KMS-11 (cell line): Measurements from ENCODE around the gene GLI3.
"Not testable (repeated sequence)": the region's sequence is repeated elsewhere in the genome, so short reads cannot be mapped to it uniquely, and the experiment has no call there.

ENCODE experiments used
- H2AFZ ChIP-seq: fragments of 200-600 bp; sonication (generic); 2 replicates; pipeline ENCODE4 v1.6.1; 2016; ENCODE audit warnings: antibody characterized with exemption, mixed run types, low read depth
- H3K27ac ChIP-seq: fragments of 200-600 bp; sonication (generic); 2 replicates; pipeline ENCODE4 v1.6.1; 2016; ENCODE audit warnings: mild to moderate bottlenecking, mixed run types
- H3K27me3 ChIP-seq: fragments of 200-600 bp; sonication (generic); 2 replicates; pipeline ENCODE4 v1.6.1; 2017; ENCODE audit warnings: mild to moderate bottlenecking, low read depth, mixed run types, moderate library complexity; ENCODE audit not compliant: insufficient read depth
- H3K36me3 ChIP-seq: fragments of 200-600 bp; sonication (generic); 2 replicates; pipeline ENCODE4 v1.6.1; 2017; ENCODE audit warnings: mild to moderate bottlenecking, mixed run types; ENCODE audit not compliant: insufficient read depth
- H3K4me1 ChIP-seq: fragments of 200-600 bp; sonication (generic); 2 replicates; pipeline ENCODE4 v1.6.1; 2016; ENCODE audit warnings: mild to moderate bottlenecking, low read depth, mixed run types; ENCODE audit not compliant: poor library complexity, severe bottlenecking
- H3K4me2 ChIP-seq: fragments of 200-600 bp; sonication (generic); 2 replicates; pipeline ENCODE4 v1.7.0; 2016; ENCODE audit warnings: mild to moderate bottlenecking, mixed run types
- H3K4me3 ChIP-seq: fragments of 200-600 bp; sonication (generic); IDR thresholded peaks from 2 replicates; pipeline ENCODE4 v1.6.1; 2017; ENCODE audit warnings: low read depth, low read length, mixed read lengths; ENCODE audit not compliant: insufficient read depth
- H3K79me2 ChIP-seq: fragments of 200-600 bp; sonication (generic); 2 replicates; pipeline ENCODE4 v1.6.1; 2016; ENCODE audit warnings: low read depth, mixed run types; ENCODE audit not compliant: insufficient read depth
- H3K9ac ChIP-seq: fragments of 200-600 bp; sonication (generic); 2 replicates; pipeline ENCODE4 v1.6.1; 2016; ENCODE audit warnings: mild to moderate bottlenecking, mixed run types
- H4K20me1 ChIP-seq: fragments of 200-600 bp; sonication (generic); 2 replicates; pipeline ENCODE4 v1.6.1; 2016; ENCODE audit warnings: mild to moderate bottlenecking, mixed run types; ENCODE audit not compliant: insufficient read depth
- TF ChIP-seq, protein P1 (sequence below): fragments of 200-600 bp; sonication (generic); conservative IDR thresholded peaks from 2 replicates; pipeline ENCODE4 v1.6.1; 2017; ENCODE audit warnings: low read depth, mild to moderate bottlenecking, antibody characterized with exemption, low read length, moderate library complexity, mixed read lengths

GLI3 gene

DNA sequence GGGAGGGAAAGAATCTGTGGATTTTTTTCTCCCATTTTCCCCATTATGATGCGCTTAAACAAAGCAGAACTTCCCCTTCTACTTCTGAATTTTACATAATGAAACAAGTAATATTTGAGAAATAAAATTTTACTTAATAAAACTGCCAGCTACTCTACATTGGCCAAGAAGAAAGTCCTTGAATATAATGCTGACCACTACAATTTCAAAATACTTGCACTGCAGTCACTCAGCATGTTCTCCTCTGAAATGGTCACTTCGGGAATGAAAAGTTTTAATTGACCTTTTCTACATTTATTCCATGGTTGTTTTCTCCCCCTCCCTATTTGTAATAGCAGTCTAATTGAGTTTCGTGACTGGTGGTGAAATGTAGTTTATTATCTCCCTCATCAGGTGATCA lies 23.9 kb downstream of the GLI3 start:
- no peaks in the 10 kb centered on the region for H4K20me1 ChIP-seq
- H2AFZ ChIP-seq, result no peak overlapping the region
- no peak overlapping the region for H3K4me2 ChIP-seq
- H3K27me3 ChIP-seq, result no peaks in the 10 kb centered on the region
- no peak overlapping the region for H3K27ac ChIP-seq
- TF ChIP-seq, protein P1, sequence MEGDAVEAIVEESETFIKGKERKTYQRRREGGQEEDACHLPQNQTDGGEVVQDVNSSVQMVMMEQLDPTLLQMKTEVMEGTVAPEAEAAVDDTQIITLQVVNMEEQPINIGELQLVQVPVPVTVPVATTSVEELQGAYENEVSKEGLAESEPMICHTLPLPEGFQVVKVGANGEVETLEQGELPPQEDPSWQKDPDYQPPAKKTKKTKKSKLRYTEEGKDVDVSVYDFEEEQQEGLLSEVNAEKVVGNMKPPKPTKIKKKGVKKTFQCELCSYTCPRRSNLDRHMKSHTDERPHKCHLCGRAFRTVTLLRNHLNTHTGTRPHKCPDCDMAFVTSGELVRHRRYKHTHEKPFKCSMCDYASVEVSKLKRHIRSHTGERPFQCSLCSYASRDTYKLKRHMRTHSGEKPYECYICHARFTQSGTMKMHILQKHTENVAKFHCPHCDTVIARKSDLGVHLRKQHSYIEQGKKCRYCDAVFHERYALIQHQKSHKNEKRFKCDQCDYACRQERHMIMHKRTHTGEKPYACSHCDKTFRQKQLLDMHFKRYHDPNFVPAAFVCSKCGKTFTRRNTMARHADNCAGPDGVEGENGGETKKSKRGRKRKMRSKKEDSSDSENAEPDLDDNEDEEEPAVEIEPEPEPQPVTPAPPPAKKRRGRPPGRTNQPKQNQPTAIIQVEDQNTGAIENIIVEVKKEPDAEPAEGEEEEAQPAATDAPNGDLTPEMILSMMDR, result no peak
- no peak overlapping the region for H3K4me3 ChIP-seq
- H3K36me3 ChIP-seq, result no peaks in the 10 kb centered on the region
- H3K9ac ChIP-seq, result no peak overlapping the region
- H3K4me1 ChIP-seq, result no peaks in the 10 kb centered on the region
- H3K79me2 ChIP-seq, result no peaks in the 10 kb centered on the region

DNA sequence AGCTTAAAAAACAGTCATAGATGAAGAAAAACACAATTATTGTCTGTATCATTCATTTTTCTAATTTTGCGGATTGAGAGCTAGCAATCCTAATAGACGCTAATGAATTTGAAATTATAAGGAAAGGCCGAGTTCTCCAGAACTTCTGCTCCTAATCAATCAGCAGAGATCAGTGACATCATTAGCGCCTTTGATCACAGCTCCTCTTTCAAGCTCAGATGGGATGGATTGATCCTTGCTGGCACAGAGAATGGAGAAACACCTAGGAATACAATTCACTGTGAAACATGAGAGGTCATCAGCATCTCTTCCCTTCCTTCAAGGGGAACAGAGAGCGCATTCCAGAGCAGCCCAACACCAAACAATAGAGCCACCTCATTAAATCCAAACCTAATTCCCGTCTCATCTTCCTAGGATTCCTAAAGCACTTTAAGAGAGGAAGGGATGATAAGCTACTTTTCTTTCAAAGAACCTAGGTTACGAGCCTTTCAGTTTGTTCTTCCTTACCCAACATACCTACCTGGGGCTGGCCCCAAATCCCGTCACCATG lies 24.4 kb downstream of the GLI3 start:
- H3K27ac ChIP-seq, result no peak overlapping the region
- no peaks in the 10 kb centered on the region for H3K4me1 ChIP-seq
- TF ChIP-seq, protein P1, result no peak
- no peaks in the 10 kb centered on the region for H3K79me2 ChIP-seq
- no peaks in the 10 kb centered on the region for H4K20me1 ChIP-seq
- no peak overlapping the region for H2AFZ ChIP-seq
- H3K4me3 ChIP-seq, result no peak overlapping the region
- no peaks in the 10 kb centered on the region for H3K27me3 ChIP-seq
- no peak overlapping the region for H3K9ac ChIP-seq
- no peaks in the 10 kb centered on the region for H3K36me3 ChIP-seq
- H3K4me2 ChIP-seq, result no peak overlapping the region

DNA sequence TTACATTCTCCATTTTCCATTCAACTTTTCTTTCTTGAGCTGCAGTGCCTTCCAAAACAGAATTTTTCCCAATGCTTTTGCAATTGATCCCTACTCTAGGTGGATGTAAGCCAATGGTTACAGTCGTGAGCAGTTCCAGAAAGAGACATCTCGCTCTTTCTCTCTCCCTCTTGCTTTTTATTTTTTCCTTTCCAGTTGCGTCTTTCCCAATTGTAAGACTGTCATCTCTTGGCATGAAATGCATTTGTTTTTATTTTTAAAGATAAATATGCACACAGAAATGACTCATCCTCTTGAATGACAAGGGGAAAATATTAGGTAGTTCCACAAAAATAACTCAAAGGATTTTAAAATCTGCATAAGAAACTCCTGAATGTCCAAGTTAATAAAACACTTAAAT lies 25.1 kb downstream of the GLI3 start:
- no peak overlapping the region for H3K4me3 ChIP-seq
- H3K9ac ChIP-seq, result no peak overlapping the region
- no peak overlapping the region for H2AFZ ChIP-seq
- no peaks in the 10 kb centered on the region for H3K36me3 ChIP-seq
- H3K27me3 ChIP-seq, result no peaks in the 10 kb centered on the region
- TF ChIP-seq, protein P1, result no peak
- H3K4me1 ChIP-seq, result no peaks in the 10 kb centered on the region
- no peaks in the 10 kb centered on the region for H3K79me2 ChIP-seq
- no peaks in the 10 kb centered on the region for H4K20me1 ChIP-seq
- no peak overlapping the region for H3K4me2 ChIP-seq
- no peak overlapping the region for H3K27ac ChIP-seq

DNA sequence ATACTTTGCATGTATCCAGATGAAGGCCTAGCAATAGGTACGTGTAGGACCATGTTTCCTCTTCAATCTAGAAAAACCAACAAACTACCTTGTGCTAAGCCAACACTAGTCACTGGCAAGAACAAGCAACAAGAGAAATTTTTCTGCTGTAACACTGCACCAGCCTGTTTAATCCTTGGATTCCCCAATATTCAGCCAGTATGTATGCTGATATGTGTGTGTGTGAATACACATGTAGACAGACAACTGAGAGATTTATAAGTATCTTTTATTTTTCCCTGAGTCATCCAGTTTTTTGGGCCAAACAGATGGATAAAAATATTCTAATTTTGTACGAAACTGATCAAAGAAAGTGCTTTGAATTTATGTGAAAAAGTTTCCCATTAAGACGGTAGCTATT lies 26.2 kb downstream of the GLI3 start:
- TF ChIP-seq, protein P1, result no peak
- H3K4me2 ChIP-seq, result no peak overlapping the region
- no peak overlapping the region for H3K27ac ChIP-seq
- no peaks in the 10 kb centered on the region for H3K4me1 ChIP-seq
- no peak overlapping the region for H2AFZ ChIP-seq
- H3K9ac ChIP-seq, result no peak overlapping the region
- no peaks in the 10 kb centered on the region for H3K27me3 ChIP-seq
- H4K20me1 ChIP-seq, result no peaks in the 10 kb centered on the region
- no peaks in the 10 kb centered on the region for H3K36me3 ChIP-seq
- no peaks in the 10 kb centered on the region for H3K79me2 ChIP-seq
- no peak overlapping the region for H3K4me3 ChIP-seq

DNA sequence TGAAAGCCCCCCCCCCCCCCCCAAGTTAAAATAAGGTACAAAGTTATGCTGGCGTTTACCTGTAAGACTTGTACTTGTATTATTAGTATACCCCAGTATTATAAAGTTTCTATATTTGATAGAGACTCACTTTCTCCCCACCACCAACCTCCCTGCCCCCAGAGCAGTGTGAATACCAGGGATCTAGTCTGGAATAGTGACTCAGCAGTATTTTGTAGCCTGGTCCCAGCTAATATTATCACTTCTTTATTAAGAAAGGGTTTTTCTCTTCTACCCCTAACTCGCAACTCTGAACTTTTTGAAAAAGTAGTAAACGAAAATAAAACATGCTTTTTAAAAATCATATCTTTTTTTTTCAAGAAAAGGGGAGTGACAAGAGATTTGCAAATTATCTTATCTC lies 26.7 kb downstream of the GLI3 start:
- H2AFZ ChIP-seq, result no peak overlapping the region
- no peak overlapping the region for H3K4me2 ChIP-seq
- H3K79me2 ChIP-seq, result no peaks in the 10 kb centered on the region
- H3K4me1 ChIP-seq, result no peaks in the 10 kb centered on the region
- TF ChIP-seq, protein P1, result no peak
- H4K20me1 ChIP-seq, result no peaks in the 10 kb centered on the region
- H3K4me3 ChIP-seq, result no peak overlapping the region
- no peaks in the 10 kb centered on the region for H3K36me3 ChIP-seq
- H3K27ac ChIP-seq, result no peak overlapping the region
- no peaks in the 10 kb centered on the region for H3K27me3 ChIP-seq
- no peak overlapping the region for H3K9ac ChIP-seq

DNA sequence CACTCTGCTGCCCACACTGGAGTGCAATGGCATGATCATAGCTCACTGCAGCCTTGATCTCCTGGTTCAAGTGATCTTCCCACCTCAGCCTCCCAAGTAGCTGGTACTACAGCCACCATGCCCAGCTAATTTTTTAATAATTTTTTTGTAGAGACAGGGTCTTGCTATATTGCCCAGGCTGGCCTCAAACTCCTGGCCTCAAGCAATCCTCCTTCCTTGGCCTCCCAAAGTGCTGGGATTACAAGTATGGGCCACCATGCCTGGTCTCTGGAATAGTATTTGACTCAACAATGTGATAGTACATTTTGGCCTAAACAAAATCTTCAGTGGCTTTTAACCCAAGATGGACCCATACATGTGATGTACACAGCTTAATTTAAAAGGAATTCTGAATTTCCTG lies 27.9 kb downstream of the GLI3 start:
- not testable (repeated sequence) for H3K27me3 ChIP-seq, H3K36me3 ChIP-seq, H3K4me1 ChIP-seq, H4K20me1 ChIP-seq, H2AFZ ChIP-seq, H3K79me2 ChIP-seq, H3K4me3 ChIP-seq, H3K9ac ChIP-seq, H3K27ac ChIP-seq, H3K4me2 ChIP-seq
